ENCODE measurements around the gene SDK1.
"Not testable (repeated sequence)": the region's sequence is repeated elsewhere in the genome, so short reads cannot be mapped to it uniquely, and the experiment has no call there.

Gene SDK1

DNA sequence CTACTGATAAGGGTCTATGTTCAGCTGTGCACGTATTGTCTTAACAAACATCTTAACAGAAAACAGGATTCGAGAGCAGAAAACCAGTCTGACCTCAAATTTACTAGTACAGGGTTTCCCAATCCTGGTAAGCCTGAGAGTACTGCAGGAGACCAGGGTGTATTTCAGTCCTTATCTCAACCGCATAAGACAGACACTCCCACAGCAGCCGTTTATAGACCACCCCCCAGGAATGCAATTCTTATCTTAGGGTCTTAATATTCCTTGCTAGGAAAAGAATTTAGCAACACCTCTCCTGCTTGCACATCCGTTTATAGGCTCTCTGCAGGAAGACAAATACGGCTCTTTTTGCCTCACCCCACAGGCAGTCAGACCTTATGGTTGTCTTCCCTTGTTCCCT, 277.3 kb downstream of the SDK1 start:
- no peak for DNase-seq (ENCODE audit: low read depth in 2 of 2, low spot score in 1 of 2)

DNA sequence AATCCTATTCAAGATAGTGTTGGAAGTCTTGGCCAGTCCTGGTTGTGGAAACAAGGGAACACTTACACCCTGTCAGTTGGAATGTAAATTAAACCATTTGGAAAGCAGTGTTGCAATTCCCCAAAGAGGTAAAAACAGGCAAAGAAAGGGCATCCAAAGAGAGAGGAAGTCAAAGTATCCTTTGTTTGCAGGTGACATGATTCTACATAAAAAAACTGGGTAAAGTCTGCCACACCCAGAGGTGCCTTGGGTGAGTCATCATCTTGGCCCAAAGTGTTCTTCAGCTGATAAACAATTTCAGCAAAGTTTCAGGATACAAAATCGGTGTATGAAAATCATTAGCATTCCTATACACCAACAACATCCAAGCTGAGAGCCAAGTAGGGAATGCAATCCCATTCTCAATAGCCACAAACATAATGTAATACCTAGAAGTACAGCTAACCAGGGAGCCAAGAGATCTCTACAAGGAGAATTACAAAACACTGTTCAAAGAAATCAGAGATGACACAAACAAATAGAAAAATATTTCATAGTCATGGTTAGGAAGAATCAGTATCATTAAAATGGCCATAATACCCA, 278.7 kb downstream of the SDK1 start:
- no peak for DNase-seq (ENCODE audit: low read depth in 2 of 2, low spot score in 1 of 2)

DNA sequence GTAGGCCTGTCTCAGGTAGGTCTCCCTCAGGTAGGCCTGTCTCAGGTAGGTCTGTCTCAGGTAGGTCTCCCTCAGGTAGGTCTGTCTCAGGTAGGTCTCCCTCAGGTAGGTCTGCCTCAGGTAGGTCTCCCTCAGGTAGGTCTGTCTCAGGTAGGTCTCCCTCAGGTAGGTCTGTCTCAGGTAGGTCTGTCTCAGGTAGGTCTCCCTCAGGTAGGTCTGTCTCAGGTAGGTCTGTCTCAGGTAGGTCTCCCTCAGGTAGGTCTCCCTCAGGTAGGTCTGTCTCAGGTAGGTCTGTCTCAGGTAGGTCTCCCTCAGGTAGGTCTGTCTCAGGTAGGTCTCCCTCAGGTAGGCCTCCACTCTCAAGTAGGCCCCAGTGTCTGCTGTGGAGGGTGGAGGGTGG, 281.1 kb downstream of the SDK1 start:
- DNase-seq (ENCODE audit: low read depth in 2 of 2, low spot score in 1 of 2), result not testable (repeated sequence)

GRCh38 chr7:3585826-3586225, 284.8 kb downstream of the SDK1 start:
- no peak for DNase-seq (ENCODE audit: low read depth in 2 of 2, low spot score in 1 of 2)

DNA sequence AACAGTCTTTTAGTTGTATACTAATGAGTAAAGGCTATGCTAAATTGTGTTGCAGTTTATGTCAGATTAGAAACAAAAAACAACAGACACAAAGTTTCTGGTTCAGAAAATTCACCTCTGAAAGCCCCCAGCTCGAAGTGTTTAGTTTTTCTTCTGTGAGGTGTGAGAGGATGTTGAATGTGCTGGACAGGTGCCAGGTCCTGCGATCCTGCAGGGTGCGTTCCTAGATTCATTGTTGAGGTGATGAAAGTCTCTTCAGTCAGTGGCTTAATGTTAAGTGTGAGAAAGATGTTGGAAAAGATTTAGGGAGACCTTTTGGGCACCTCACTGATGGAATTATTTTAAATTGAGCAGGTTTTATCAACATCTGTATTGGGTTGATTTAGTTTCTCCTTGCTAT, 287.3 kb downstream of the SDK1 start:
- DNase-seq (ENCODE audit: low read depth in 2 of 2, low spot score in 1 of 2), result no peak

GRCh38 chr7:3589752-3590151, 288.7 kb downstream of the SDK1 start:
- DNase-seq (ENCODE audit: low read depth in 2 of 2, low spot score in 1 of 2), result no peak

DNA sequence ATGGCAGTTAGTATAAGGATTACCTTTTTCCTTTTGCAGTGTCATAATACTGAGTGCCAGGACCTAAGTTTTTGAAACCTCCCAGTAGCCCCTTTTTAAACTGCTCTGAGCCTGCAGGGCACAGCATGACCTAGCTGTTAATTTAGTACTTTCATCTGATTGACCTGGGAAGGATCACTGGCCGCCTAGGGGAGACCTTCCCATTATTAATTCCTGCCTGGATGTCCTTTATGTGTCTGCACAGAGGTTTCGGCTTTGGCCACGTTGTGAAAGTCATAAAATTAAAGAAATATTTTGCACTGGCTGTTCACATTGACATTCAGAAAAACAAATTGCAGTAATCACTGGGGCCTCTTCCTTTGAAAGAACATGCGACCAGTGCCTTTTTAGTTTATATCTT, 290.2 kb downstream of the SDK1 start:
- no peak for DNase-seq (ENCODE audit: low read depth in 2 of 2, low spot score in 1 of 2)

GRCh38 chr7:3591944-3592343, 290.9 kb downstream of the SDK1 start:
- DNase-seq (ENCODE audit: low read depth in 2 of 2, low spot score in 1 of 2), result no peak

GRCh38 chr7:3592401-3593134, 291.5 kb downstream of the SDK1 start:
- no peak for DNase-seq (ENCODE audit: low read depth in 2 of 2, low spot score in 1 of 2)

GRCh38 chr7:3594901-3595300, 293.8 kb downstream of the SDK1 start:
- DNase-seq (ENCODE audit: low read depth in 2 of 2, low spot score in 1 of 2), result no peak

- DNase-seq (ENCODE audit: low read depth in 2 of 2, low spot score in 1 of 2), result no peak
These were observed 297.8 kb downstream of the SDK1 start for GRCh38 chr7:3598854-3599253.

GRCh38 chr7:3605222-3605621, 304.2 kb downstream of the SDK1 start:
- no peak for DNase-seq (ENCODE audit: low read depth in 2 of 2, low spot score in 1 of 2)

DNA sequence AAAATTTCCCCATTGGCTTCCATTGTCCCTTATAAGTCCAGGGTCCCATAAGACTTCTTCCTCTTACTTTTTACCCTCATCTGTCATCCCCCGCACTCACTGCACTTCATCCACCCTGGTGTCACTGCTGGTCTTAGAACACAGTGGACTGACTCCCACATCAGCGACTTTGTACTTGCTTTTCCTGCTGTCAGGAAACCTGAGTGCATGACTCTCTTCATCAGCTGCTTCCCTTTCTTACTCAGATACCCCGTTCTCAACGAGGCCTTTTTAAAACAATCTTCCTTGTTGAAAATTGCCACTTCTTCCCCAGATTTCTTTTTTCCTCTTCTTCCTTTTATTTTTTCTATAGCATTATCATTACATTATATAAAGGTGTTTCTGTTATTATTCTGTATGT, 305.4 kb downstream of the SDK1 start:
- no peak for DNase-seq (ENCODE audit: low read depth in 2 of 2, low spot score in 1 of 2)

DNA sequence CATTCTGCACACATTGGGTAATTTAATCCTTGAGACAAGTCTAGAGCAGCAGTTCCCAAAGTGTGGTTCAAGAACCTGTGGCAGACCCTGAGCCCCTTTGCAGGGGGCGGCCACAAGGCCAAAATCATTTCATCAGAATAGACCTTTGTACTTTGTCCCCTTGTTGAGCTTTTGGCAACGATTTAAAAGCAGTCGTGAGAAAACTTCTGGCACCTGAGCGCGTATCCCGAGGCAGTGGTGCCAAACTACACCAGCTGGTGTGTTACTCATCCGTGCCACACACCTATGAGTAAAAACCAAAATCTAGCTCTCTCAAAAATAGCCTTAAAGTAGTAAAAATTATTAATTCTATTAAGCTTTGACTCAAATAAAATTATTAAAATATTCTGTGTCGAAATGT, 306.8 kb downstream of the SDK1 start:
- no peak for DNase-seq (ENCODE audit: low read depth in 2 of 2, low spot score in 1 of 2)

GRCh38 chr7:3616306-3616705, 315.3 kb downstream of the SDK1 start:
- DNase-seq (ENCODE audit: low read depth in 2 of 2, low spot score in 1 of 2), result no peak

DNA sequence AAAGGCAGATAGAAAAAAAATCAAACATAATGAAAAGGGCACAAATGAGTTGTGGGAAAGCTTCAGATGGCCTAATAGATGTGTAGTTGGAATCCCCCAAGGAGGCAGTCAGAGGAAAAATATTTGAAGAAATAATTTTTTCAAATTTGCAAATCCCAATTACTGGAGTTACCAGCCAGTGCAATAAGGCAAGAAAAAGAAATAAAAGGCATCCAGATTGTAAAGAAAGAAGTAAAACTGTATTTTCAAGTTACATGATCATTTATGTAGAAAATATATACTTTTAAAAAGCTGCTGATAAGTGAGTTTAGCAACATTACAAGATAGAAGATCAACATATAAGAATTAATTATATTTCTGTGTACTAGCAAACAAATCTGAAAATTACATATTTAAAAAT, 329.0 kb downstream of the SDK1 start:
- DNase-seq (ENCODE audit: low read depth in 2 of 2, low spot score in 1 of 2), result no peak

DNA sequence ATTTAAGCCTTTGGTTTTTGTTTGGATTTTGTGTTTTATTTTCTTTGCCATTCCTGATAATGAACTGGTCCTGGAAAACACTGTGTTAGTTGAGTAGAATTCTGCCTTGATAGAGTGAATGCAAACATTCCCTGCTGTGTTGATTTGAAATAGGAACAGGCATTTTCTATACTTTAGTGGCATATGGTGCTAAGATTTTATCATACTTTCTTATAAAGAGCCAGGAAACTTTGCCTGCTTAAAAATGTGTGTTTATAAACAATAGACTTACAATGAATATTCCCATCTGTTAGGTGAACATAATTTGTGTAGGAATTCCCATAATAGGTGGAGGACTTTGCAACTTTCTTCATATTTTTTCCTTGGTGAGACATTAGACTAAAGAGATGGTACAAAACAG, 333.3 kb downstream of the SDK1 start:
- DNase-seq (ENCODE audit: low read depth in 2 of 2, low spot score in 1 of 2), result no peak

DNA sequence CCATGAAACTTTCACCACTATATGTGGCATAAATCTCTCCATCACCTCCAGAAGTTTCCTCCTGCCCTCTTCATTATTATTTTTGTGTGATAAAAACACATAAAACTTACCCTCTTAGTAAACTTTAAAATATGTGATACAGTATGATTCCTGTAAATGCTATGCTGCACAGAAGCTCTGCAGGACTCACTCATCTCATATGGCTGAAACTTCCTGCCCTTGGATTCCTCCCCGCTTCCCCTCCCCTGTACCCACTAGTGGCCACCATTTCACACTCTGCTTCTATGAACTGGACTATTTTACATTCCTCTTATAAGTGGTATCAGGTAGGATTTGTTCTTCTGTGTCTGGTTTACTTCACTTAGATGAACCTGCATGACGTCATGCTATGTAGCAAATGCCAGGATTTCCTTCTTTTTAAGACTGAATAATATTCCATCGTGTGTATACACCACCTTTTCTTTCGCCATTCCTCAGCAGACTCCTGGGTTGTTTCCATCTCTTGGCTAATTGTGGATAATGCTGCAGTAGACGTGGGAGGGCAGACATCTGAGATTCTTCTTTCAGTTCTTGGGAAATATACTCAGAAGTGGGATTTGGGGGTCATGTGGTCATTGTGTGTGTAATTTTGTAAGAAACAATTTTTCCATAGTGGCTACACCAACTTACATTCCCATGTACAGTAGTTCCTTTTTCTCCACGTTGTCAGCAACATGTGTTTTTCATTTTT, 335.2 kb downstream of the SDK1 start:
- no peak for DNase-seq (ENCODE audit: low read depth in 2 of 2, low spot score in 1 of 2)

GRCh38 chr7:3639253-3639652, 338.2 kb downstream of the SDK1 start:
- no peak for DNase-seq (ENCODE audit: low read depth in 2 of 2, low spot score in 1 of 2)

DNA sequence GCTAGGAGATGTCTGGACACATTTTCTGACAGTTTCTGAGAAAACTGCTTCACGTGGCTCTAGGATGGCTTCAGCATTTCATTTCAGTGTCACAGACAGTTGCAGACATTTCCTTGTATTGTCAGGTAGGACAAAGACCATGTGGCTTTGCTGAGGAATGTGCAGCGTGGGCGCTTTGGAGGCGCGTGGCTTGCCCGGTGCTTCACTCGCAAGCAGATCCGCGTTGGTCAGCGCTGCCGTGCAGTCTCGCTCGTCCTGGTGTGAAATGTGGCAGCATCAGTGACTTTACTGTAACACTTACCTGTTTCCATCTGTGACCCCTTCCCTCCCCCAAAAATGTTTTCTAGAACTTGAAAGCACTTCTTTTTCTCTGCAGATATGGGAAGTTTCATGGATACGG, 340.5 kb downstream of the SDK1 start:
- no peak for DNase-seq (ENCODE audit: low read depth in 2 of 2, low spot score in 1 of 2)

DNA sequence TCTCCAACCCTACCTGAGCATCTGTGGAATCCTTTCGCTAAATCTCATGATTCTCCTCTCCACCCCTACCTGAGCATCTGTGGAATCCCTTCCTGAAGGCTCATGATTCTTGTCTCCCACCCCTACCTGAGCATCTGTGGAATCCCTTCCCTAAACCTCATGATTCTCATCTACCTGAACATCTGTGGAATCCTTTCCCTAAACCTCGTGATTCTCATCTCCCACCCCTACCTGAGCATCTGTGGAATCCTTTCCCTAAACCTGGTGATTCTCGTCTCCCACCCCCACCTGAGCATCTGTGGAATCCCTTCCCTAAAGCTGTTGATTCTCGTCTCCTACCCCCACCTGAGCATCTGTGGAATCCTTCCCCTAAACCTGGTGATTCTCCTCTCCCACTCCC, 342.0 kb downstream of the SDK1 start:
- no peak for DNase-seq (ENCODE audit: low read depth in 2 of 2, low spot score in 1 of 2)

- DNase-seq (ENCODE audit: low read depth in 2 of 2, low spot score in 1 of 2), result no peak
These were observed 347.2 kb downstream of the SDK1 start for GRCh38 chr7:3648276-3648675.

DNA sequence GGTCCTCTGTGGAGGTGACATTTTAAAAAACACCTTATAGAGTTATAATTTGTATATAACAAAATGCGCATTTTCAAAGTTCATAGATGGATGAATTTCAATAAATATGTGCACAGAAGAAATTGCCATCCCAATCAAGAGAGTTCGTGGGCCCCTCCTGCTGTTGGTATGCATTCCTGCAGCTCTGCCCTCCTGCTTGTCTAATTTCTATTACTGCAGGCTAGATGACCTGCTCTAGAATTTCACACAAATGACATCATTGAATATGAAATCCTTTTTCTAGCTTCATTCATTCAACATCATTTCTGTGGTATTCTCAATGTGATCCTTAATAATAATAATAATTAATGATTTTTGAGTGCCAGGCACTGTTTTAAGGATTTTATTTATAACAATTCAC, 348.2 kb downstream of the SDK1 start:
- no peak for DNase-seq (ENCODE audit: low read depth in 2 of 2, low spot score in 1 of 2)

Measured in stimulated activated CD8-positive, alpha-beta memory T cell treated with anti-CD3 and anti-CD28 coated beads, Interleukin-4, amount 100 ng/mL, for 4 hours (primary cell).